ENCODE data around the gene TJP1. TPM values are rescaled to one million over a fixed set of nuclear protein-coding genes. Genes with fewer than 3 reads are reported as not detected.

TJP1 gene
- total and polyA plus RNA-seq, 2 of the 8 experiments (the other 6 are each of a cell fraction or from before 2014, with no cell fraction given): 46.3 to 138 TPM

- no peak for FAIRE-seq
- TF ChIP-seq CBX8 (IDR thresholded peaks at IDR 0.05; ENCODE audit: borderline replicate concordance, low read depth, low read length) (no peak), ATF2 (IDR thresholded peaks at IDR 0.05; ENCODE audit: low read length) (no peak), KDM5A (IDR thresholded peaks at IDR 0.05; ENCODE audit: low read length) (no peak), JUND (IDR thresholded peaks at IDR 0.05; ENCODE audit: low read length) (no peak), HDAC2 (IDR thresholded peaks at IDR 0.05; ENCODE audit: borderline replicate concordance in 1 of 2, low read depth in 2 of 2, low read length in 2 of 2) (no peak), BCL11A (IDR thresholded peaks at IDR 0.05; ENCODE audit: low read depth in 2 of 2, low read length in 2 of 2) (no peak), EP300 (IDR thresholded peaks at IDR 0.05; ENCODE audit: borderline replicate concordance in 1 of 2, low read depth in 2 of 2, low read length in 2 of 2) (no peak), SP4 (IDR thresholded peaks at IDR 0.05; ENCODE audit: low read length) (no peak)
Measured at GRCh38 chr15:29826908-29827820, 4.9 kb upstream of the TJP1 start.

More at GRCh38 chr15:29826908-29827820, 4.9 kb upstream of the TJP1 start:
- Histone ChIP-seq H2AFZ (ENCODE audit: low read length) (peak overlapping the region; percentile 55), H3K36me3 (ENCODE audit: control insufficient read depth in 2 of 4, insufficient read depth in 4 of 4, low read length in 3 of 4) (no peaks in the 10 kb centered on the region), H3K27ac (ENCODE audit: low read depth, low read length) (no peak overlapping the region), H3K4me2 (ENCODE audit: insufficient read depth in 1 of 2, low read depth in 2 of 2, low read length in 2 of 2) (no peak overlapping the region), H3K4me1 (replicated peaks in 1 of 4; ENCODE audit: control insufficient read depth in 3 of 4, insufficient read depth in 4 of 4, low read length in 3 of 4) (peaks cover 0 to 1% (median 0%) of the 10 kb centered on the region in 4 experiments; a peak in 1 of 7 replicates), H4K8ac (ENCODE audit: extremely low read depth, insufficient read depth, low read length) (no peak overlapping the region), H3K27me3 (replicated peaks in 1 of 4; ENCODE audit: control insufficient read depth in 3 of 4, extremely low read depth in 1 of 4, insufficient read depth in 3 of 4, low read length in 3 of 4) (peaks cover 0 to 6% (median 3%) of the 10 kb centered on the region in 4 experiments; a peak in 3 of 7 replicates), H2BK120ac (replicated peaks; ENCODE audit: low read depth, low read length) (no peak overlapping the region), H2BK5ac (ENCODE audit: low read depth, low read length) (no peak overlapping the region), H3K9me3 (ENCODE audit: insufficient read depth in 2 of 2, low read depth in 1 of 2, low read length in 1 of 2) (no peaks in the 10 kb centered on the region), H2AK5ac (ENCODE audit: low read depth, low read length) (no peak overlapping the region), H3K79me1 (ENCODE audit: low read depth, low read length) (no peaks in the 10 kb centered on the region), H3K4me3 (ENCODE audit: extremely low read depth in 1 of 4, insufficient read depth in 2 of 4, low read depth in 3 of 4, low read length in 4 of 4) (no peak overlapping the region), H2BK12ac (ENCODE audit: low read depth, low read length) (no peak overlapping the region), H3K9ac (replicated peaks in 1 of 4; ENCODE audit: extremely low read depth in 1 of 4, low read depth in 3 of 4, low read length in 3 of 4) (no peak overlapping the region), H3K23ac (ENCODE audit: insufficient read length) (no peak overlapping the region), H3K4ac (replicated peaks; ENCODE audit: insufficient read length, low read depth, low read length) (no peak overlapping the region), H3K18ac (ENCODE audit: extremely low read depth, low read length) (no peak overlapping the region), H3K56ac (replicated peaks; ENCODE audit: insufficient read length, low read depth, low read length) (no peak overlapping the region), H2BK20ac (ENCODE audit: low read length) (no peak overlapping the region), H3K23me2 (ENCODE audit: low read depth, low read length) (peaks cover 7% of the 10 kb centered on the region), H4K20me1 (replicated peaks in 1 of 2; ENCODE audit: control insufficient read depth in 1 of 2, insufficient read depth in 2 of 2, low read length in 2 of 2) (no peaks in the 10 kb centered on the region), H2BK15ac (ENCODE audit: low read length) (no peak overlapping the region), H4K91ac (replicated peaks; ENCODE audit: insufficient read length, low read length) (no peak overlapping the region), H4K5ac (ENCODE audit: insufficient read length, low read depth, low read length) (no peak overlapping the region), H3K79me2 (ENCODE audit: control insufficient read depth in 1 of 2, insufficient read depth in 2 of 2, low read length in 2 of 2) (no peaks in the 10 kb centered on the region), H3K14ac (ENCODE audit: insufficient read length) (no peak overlapping the region)
- WGBS, 2 experiments (ENCODE audit: extremely low coverage in 1 of 2, insufficient coverage in 1 of 2, insufficient read length in 1 of 2, insufficient replicate concordance in 2 of 2, low coverage in 1 of 2, low lambda C conversion rate in 2 of 2, missing lambda C conversion rate in 1 of 2): 87% methylated on average over 8 of the region's 8 CpGs; no CpG with 5 or more reads in 1 of the 2 experiments
- no peak for DNase-seq (ENCODE audit: low read depth in 1 of 2, low spot score in 2 of 2)
- POLR2A ChIA-PET (ENCODE audit: partially characterized antibody): interaction anchor here (1.0 kb wide), 1 partner anchor 16 kb away, joined by 3 read pairs; no protein-coding TSS in a partner anchor
- CTCF ChIA-PET (ENCODE audit: partially characterized antibody): interaction anchor here (1.1 kb wide), 1 partner anchor 99 kb away, joined by 5 read pairs; no protein-coding TSS in a partner anchor
